ENCODE data around the gene MUC12. TPM values are rescaled to one million over a fixed set of nuclear protein-coding genes. Genes with fewer than 3 reads are reported as not detected.

The MUC12 gene
- total RNA-seq, 1 experiment from 2014 or later: 6.8 TPM

DNA sequence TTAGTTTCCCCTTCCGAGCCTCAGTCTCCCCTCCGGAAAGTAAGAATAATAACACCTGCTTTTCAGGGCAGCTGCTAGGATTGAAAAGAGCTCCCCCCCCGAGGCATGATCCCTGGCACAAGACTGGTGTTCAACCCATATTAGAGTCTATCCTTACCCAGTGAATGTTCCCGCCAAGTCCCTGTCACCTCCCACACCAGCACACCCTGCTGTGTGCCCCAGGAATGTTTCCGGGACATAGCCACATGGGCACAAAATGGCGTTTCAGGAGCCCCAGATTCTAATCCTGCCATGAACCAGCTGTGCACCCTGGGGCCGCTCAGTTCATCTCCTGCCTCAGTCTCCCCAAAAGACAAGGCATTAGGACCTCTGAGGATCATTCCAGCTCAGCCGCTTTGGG is 51.1 kb downstream of the MUC12 start:
- DNase-seq (ENCODE audit: low read depth, low spot score) (no peak), ATAC-seq (no peak)
- no TSS peak for BruUV-seq (replicated peaks)
- H3K4me3 ChIP-seq (ENCODE audit: low read depth in 2 of 2, low read length in 2 of 2): no peak overlapping the region
- intact Hi-C loops (cut with micrococcal nuclease; ENCODE audit: unreplicated experiment): no loop called here
- no peak for TF ChIP-seq SIN3A (IDR thresholded peaks at IDR 0.05; ENCODE audit: borderline replicate concordance, insufficient read depth, low read depth, low read length)
- TF ChIP-seq, protein P1, sequence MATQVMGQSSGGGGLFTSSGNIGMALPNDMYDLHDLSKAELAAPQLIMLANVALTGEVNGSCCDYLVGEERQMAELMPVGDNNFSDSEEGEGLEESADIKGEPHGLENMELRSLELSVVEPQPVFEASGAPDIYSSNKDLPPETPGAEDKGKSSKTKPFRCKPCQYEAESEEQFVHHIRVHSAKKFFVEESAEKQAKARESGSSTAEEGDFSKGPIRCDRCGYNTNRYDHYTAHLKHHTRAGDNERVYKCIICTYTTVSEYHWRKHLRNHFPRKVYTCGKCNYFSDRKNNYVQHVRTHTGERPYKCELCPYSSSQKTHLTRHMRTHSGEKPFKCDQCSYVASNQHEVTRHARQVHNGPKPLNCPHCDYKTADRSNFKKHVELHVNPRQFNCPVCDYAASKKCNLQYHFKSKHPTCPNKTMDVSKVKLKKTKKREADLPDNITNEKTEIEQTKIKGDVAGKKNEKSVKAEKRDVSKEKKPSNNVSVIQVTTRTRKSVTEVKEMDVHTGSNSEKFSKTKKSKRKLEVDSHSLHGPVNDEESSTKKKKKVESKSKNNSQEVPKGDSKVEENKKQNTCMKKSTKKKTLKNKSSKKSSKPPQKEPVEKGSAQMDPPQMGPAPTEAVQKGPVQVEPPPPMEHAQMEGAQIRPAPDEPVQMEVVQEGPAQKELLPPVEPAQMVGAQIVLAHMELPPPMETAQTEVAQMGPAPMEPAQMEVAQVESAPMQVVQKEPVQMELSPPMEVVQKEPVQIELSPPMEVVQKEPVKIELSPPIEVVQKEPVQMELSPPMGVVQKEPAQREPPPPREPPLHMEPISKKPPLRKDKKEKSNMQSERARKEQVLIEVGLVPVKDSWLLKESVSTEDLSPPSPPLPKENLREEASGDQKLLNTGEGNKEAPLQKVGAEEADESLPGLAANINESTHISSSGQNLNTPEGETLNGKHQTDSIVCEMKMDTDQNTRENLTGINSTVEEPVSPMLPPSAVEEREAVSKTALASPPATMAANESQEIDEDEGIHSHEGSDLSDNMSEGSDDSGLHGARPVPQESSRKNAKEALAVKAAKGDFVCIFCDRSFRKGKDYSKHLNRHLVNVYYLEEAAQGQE (IDR thresholded peaks at IDR 0.05; ENCODE audit: insufficient read depth in 1 of 2, low read depth in 2 of 2, low read length in 1 of 2): no peak
- no peak for TF ChIP-seq POLR2AphosphoS5 (IDR thresholded peaks at IDR 0.05; ENCODE audit: low read depth, low read length)
- TF ChIP-seq TCF7L2 (IDR thresholded peaks at IDR 0.05; ENCODE audit: low read depth, low read length): no peak
- TF ChIP-seq, protein P2, sequence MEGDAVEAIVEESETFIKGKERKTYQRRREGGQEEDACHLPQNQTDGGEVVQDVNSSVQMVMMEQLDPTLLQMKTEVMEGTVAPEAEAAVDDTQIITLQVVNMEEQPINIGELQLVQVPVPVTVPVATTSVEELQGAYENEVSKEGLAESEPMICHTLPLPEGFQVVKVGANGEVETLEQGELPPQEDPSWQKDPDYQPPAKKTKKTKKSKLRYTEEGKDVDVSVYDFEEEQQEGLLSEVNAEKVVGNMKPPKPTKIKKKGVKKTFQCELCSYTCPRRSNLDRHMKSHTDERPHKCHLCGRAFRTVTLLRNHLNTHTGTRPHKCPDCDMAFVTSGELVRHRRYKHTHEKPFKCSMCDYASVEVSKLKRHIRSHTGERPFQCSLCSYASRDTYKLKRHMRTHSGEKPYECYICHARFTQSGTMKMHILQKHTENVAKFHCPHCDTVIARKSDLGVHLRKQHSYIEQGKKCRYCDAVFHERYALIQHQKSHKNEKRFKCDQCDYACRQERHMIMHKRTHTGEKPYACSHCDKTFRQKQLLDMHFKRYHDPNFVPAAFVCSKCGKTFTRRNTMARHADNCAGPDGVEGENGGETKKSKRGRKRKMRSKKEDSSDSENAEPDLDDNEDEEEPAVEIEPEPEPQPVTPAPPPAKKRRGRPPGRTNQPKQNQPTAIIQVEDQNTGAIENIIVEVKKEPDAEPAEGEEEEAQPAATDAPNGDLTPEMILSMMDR (IDR thresholded peaks at IDR 0.05): no peak
- no peaks in the 10 kb centered on the region for H3K36me3 ChIP-seq (ENCODE audit: control insufficient read depth, insufficient read depth, low read length)
- H3K9me3 ChIP-seq (ENCODE audit: control insufficient read depth, insufficient read depth, low read depth, low read length): no peaks in the 10 kb centered on the region
- no peaks in the 10 kb centered on the region for H3K27me3 ChIP-seq (ENCODE audit: control insufficient read depth, insufficient read depth, low read length)
- ChIA-PET CTCF (interaction anchor here (0.5 to 0.7 kb wide), 3 partner anchors 8 to 38 kb away, joined by 3 to 9 read pairs (median 3); no protein-coding TSS in a partner anchor), POLR2A (no interaction called here)
- H3K27ac ChIP-seq (ENCODE audit: low read length): no peak overlapping the region
- peaks cover 15% of the 10 kb centered on the region for H3K4me1 ChIP-seq (ENCODE audit: control insufficient read depth, insufficient read depth, low read length)
- in situ Hi-C loops (cut with HindIII; ENCODE audit: low pct_unique_long_range_greater_than_20kb, low sequenced_read_pairs): no loop called here

- Histone ChIP-seq H3K4me3 (ENCODE audit: low read depth in 2 of 2, low read length in 2 of 2) (no peak overlapping the region), H3K27me3 (ENCODE audit: control insufficient read depth, insufficient read depth, low read length) (no peaks in the 10 kb centered on the region), H3K36me3 (ENCODE audit: control insufficient read depth, insufficient read depth, low read length) (no peaks in the 10 kb centered on the region), H3K9me3 (ENCODE audit: control insufficient read depth, insufficient read depth, low read depth, low read length) (no peaks in the 10 kb centered on the region), H3K4me1 (ENCODE audit: control insufficient read depth, insufficient read depth, low read length) (peaks cover 10% of the 10 kb centered on the region), H3K27ac (ENCODE audit: low read length) (no peak overlapping the region)
- in situ Hi-C loops (cut with HindIII; ENCODE audit: low pct_unique_long_range_greater_than_20kb, low sequenced_read_pairs): no loop called here
- no TSS peak for BruUV-seq (replicated peaks)
- DNase-seq (ENCODE audit: low read depth, low spot score) (no peak), ATAC-seq (no peak)
- ChIA-PET CTCF (interaction anchor here (0.6 kb wide), 1 partner anchor 64 kb away, joined by 3 read pairs; no protein-coding TSS in a partner anchor), POLR2A (no interaction called here)
- intact Hi-C loops (cut with micrococcal nuclease; ENCODE audit: unreplicated experiment): no loop called here
- TF ChIP-seq SIN3A (IDR thresholded peaks at IDR 0.05; ENCODE audit: borderline replicate concordance, insufficient read depth, low read depth, low read length): no peak
- TF ChIP-seq, protein P1 (IDR thresholded peaks at IDR 0.05; ENCODE audit: insufficient read depth in 1 of 2, low read depth in 2 of 2, low read length in 1 of 2): no peak
- TF ChIP-seq TCF7L2 (IDR thresholded peaks at IDR 0.05; ENCODE audit: low read depth, low read length): no peak
- TF ChIP-seq POLR2AphosphoS5 (IDR thresholded peaks at IDR 0.05; ENCODE audit: low read depth, low read length): no peak
- TF ChIP-seq, protein P2 (IDR thresholded peaks at IDR 0.05): no peak
These were observed 52.3 kb downstream of the MUC12 start for GRCh38 chr7:101021703-101022102.
